ENCODE results near the gene PRX.

- TF ChIP-seq POLR2A (IDR thresholded peaks at IDR 0.05; ENCODE audit: low read depth, low read length) (no peak), CTCF (conservative IDR thresholded peaks at IDR 0.05; ENCODE audit: low read depth, low read length) (no peak), BHLHE40 (IDR thresholded peaks at IDR 0.05; ENCODE audit: low read depth, low read length) (no peak)
Observed at GRCh38 chr19:40411958-40412499, 1.1 kb downstream of the PRX start.
